Uterus (tissue), 4 donors: ENCODE measurements around the gene ASB2. TPM values are rescaled to one million over a fixed set of nuclear protein-coding genes. Genes with fewer than 3 reads are reported as not detected.

Source experiments
- DNase-seq, 2 donors: peaks; one replicate each; pipeline ENCODE4 v3.0.0-alpha.2; 2019 to 2020
- H3K27ac ChIP-seq, 2 donors: fragments of 200-600 bp; sonication (generic); 1 replicate in 1 of 2; 2 replicates in 1 of 2; pipeline ENCODE4 v1.5.1; 2016 to 2018
- H3K27me3 ChIP-seq, 2 donors: fragments of 200-600 bp; sonication (generic); one replicate each; pipeline ENCODE4 v1.5.1; 2018 to 2019; ENCODE audit warnings: control low read depth in 1 of 2
- H3K36me3 ChIP-seq, 2 donors: fragments of 200-600 bp; sonication (generic); one replicate each; pipeline ENCODE4 v1.5.1; 2019; ENCODE audit warnings: control low read depth in 1 of 2
- H3K4me1 ChIP-seq, 2 donors: fragments of 200-600 bp; sonication (generic); one replicate each; pipeline ENCODE4 v1.5.1; 2018 to 2019; ENCODE audit warnings: control low read depth in 1 of 2
- H3K4me3 ChIP-seq, 2 donors: fragments of 200-600 bp; sonication (generic); 1 replicate in 1 of 2; 2 replicates in 1 of 2; pipeline ENCODE4 v1.5.1; 2018 to 2019; ENCODE audit warnings: mild to moderate bottlenecking in 1 of 2
- H3K9me3 ChIP-seq, 2 donors: fragments of 200-600 bp; sonication (generic); one replicate each; pipeline ENCODE4 v1.5.1; 2019; ENCODE audit warnings: control low read depth in 1 of 2
- CTCF ChIP-seq, 4 experiments: fragments of 200-600 bp in 2 of 4; fragments of 450-650 bp in 2 of 4; sonication (generic) in 2 of 4; IDR thresholded peaks; one replicate each; pipeline ENCODE4 v1.5.1; 2016 to 2019; ENCODE audit warnings: antibody characterized with exemption in 4 of 4, mild to moderate bottlenecking in 2 of 4, moderate library complexity in 1 of 4
- POLR2A ChIP-seq, 2 donors: fragments of 450-650 bp; IDR thresholded peaks; one replicate each; pipeline ENCODE4 v1.6.1; 2016; ENCODE audit warnings: antibody characterized with exemption in 2 of 2, mild to moderate bottlenecking in 1 of 2, moderate library complexity in 1 of 2
- intact Hi-C: fragments of 100-400 bp; cut with DNase I; formaldehyde crosslinking; loops from one replicate; pipeline ENCODE4 v1.15.1; 2023; ENCODE audit warnings: low total_unique reads
- total RNA-seq, 4 donors: library from RNA; depleted of rRNA in 3 of 4; stranded (reverse); fragments of >200 nt in 3 of 4; gene quantifications; one replicate each; pipeline versions ENCODE4 v1.1.0 to v1.2.4, GENCODE V29; 2014 to 2023
- donor health status: DM: yes; HTN: yes; CAD: no.

ASB2 gene
- total RNA-seq, 4 donors from 2014 or later: 11.8 to 84.1 (median 21.0) TPM

- H3K27ac ChIP-seq: peak overlapping the region in 1 of 2 donors; percentile 49
- DNase-seq: peak; percentile 42
- no peaks in the 10 kb centered on the region for H3K4me1 ChIP-seq
- no peaks in the 10 kb centered on the region for H3K27me3 ChIP-seq
- intact Hi-C loops: no loop called here
- no peaks in the 10 kb centered on the region for H3K36me3 ChIP-seq
- no peak overlapping the region for H3K4me3 ChIP-seq
- TF ChIP-seq CTCF (IDR thresholded peaks at IDR 0.05) (no peak), POLR2A (IDR thresholded peaks at IDR 0.05) (no peak)
- H3K9me3 ChIP-seq: no peaks in the 10 kb centered on the region
Measured at GRCh38 chr14:93959239-93960107, 16.9 kb downstream of the ASB2 start.

GRCh38 chr14:93958567-93959238, 17.7 kb downstream of the ASB2 start:
- no peaks in the 10 kb centered on the region for H3K36me3 ChIP-seq
- no peak for TF ChIP-seq POLR2A (IDR thresholded peaks at IDR 0.05)
- no peak for TF ChIP-seq CTCF (IDR thresholded peaks at IDR 0.05)
- H3K9me3 ChIP-seq: no peaks in the 10 kb centered on the region
- no peaks in the 10 kb centered on the region for H3K27me3 ChIP-seq
- no peak overlapping the region for H3K4me3 ChIP-seq
- no peaks in the 10 kb centered on the region for H3K4me1 ChIP-seq
- intact Hi-C loops: no loop called here
- no peak for DNase-seq
- H3K27ac ChIP-seq: peak overlapping the region in 1 of 2 donors; percentile 49

- Histone ChIP-seq H3K4me3 (no peak overlapping the region), H3K4me1 (no peaks in the 10 kb centered on the region), H3K36me3 (no peaks in the 10 kb centered on the region), H3K27ac (peak overlapping the region in 1 of 2 donors; percentile 24), H3K27me3 (no peaks in the 10 kb centered on the region), H3K9me3 (no peaks in the 10 kb centered on the region)
- no peak for TF ChIP-seq POLR2A (IDR thresholded peaks at IDR 0.05)
- TF ChIP-seq CTCF (IDR thresholded peaks at IDR 0.05): no peak
- intact Hi-C loops: no loop called here
- DNase-seq: no peak
Measured at GRCh38 chr14:93957751-93958566, 18.4 kb downstream of the ASB2 start.

DNA sequence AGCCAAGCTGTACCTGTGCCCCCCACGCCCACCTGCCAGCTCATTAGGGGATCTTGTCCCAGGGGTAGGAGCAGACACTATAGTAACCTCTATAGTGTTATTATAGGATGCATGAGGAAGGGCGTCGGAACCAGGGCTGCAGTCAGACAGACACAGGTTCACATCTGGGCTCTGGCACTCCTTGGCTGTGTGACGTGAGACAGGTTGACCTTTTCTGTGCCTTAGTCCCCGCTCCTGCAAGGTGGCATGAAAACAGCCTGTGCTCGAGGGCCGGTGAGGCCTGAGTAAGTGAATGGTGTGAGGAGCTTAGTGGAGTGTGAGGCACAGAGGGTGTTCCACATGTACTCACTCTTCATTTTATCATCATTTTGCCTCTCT, 19.0 kb downstream of the ASB2 start:
- Histone ChIP-seq H3K27me3 (no peaks in the 10 kb centered on the region), H3K4me1 (no peaks in the 10 kb centered on the region), H3K36me3 (no peaks in the 10 kb centered on the region), H3K4me3 (no peak overlapping the region), H3K27ac (peak overlapping the region in 1 of 2 donors; percentile 3), H3K9me3 (no peaks in the 10 kb centered on the region)
- TF ChIP-seq CTCF (IDR thresholded peaks at IDR 0.05) (no peak), POLR2A (IDR thresholded peaks at IDR 0.05) (no peak)
- DNase-seq: no peak
- intact Hi-C loops: no loop called here
